ENCODE data around the gene SCN10A. TPM values are rescaled to one million over a fixed set of nuclear protein-coding genes. Genes with fewer than 3 reads are reported as not detected.

Gene SCN10A
- total and polyA plus RNA-seq, 9 of the 15 experiments (the other 6 are each of a cell fraction or from before 2014, with no cell fraction given), result not detected

- peak; percentile 58; the same call in 1 of the 2 replicates for TF ChIP-seq ZBTB26 (CRISPR knock-in tag; IDR thresholded peaks at IDR 0.05)
- TF ChIP-seq PHB2 (IDR thresholded peaks at IDR 0.05; ENCODE audit: low read depth), result peak; percentile 38; the same call in 1 of the 2 replicates
- peak; percentile 82; the same call in 1 of the 2 replicates for TF ChIP-seq HBP1 (CRISPR knock-in tag; IDR thresholded peaks at IDR 0.05)
- TF ChIP-seq SMARCA4 (IDR thresholded peaks at IDR 0.05), result no peak
- peak; percentile 44; the same call in 1 of the 2 replicates for TF ChIP-seq GATAD2A (IDR thresholded peaks at IDR 0.05)
- TF ChIP-seq SP1 (CRISPR knock-in tag; IDR thresholded peaks at IDR 0.05), result peak; percentile 34; the same call in 1 of the 2 replicates
Observed at GRCh38 chr3:38650248-38650951, 165.6 kb downstream of the SCN10A start (continued).
